Uterus (tissue), 4 donors: ENCODE measurements around the gene SSTR4. TPM values are rescaled to one million over a fixed set of nuclear protein-coding genes. Genes with fewer than 3 reads are reported as not detected.

Experiments used
- DNase-seq, 2 donors: peaks; one replicate each; pipeline ENCODE4 v3.0.0-alpha.2; 2019 to 2020
- H3K27ac ChIP-seq, 2 donors: fragments of 200-600 bp; sonication (generic); 1 replicate in 1 of 2; 2 replicates in 1 of 2; pipeline ENCODE4 v1.5.1; 2016 to 2018
- H3K27me3 ChIP-seq, 2 donors: fragments of 200-600 bp; sonication (generic); one replicate each; pipeline ENCODE4 v1.5.1; 2018 to 2019; ENCODE audit warnings: control low read depth in 1 of 2
- H3K36me3 ChIP-seq, 2 donors: fragments of 200-600 bp; sonication (generic); one replicate each; pipeline ENCODE4 v1.5.1; 2019; ENCODE audit warnings: control low read depth in 1 of 2
- H3K4me1 ChIP-seq, 2 donors: fragments of 200-600 bp; sonication (generic); one replicate each; pipeline ENCODE4 v1.5.1; 2018 to 2019; ENCODE audit warnings: control low read depth in 1 of 2
- H3K4me3 ChIP-seq, 2 donors: fragments of 200-600 bp; sonication (generic); 1 replicate in 1 of 2; 2 replicates in 1 of 2; pipeline ENCODE4 v1.5.1; 2018 to 2019; ENCODE audit warnings: mild to moderate bottlenecking in 1 of 2
- H3K9me3 ChIP-seq, 2 donors: fragments of 200-600 bp; sonication (generic); one replicate each; pipeline ENCODE4 v1.5.1; 2019; ENCODE audit warnings: control low read depth in 1 of 2
- POLR2A ChIP-seq, 2 donors: fragments of 450-650 bp; IDR thresholded peaks; one replicate each; pipeline ENCODE4 v1.6.1; 2016; ENCODE audit warnings: antibody characterized with exemption in 2 of 2, mild to moderate bottlenecking in 1 of 2, moderate library complexity in 1 of 2
- intact Hi-C: fragments of 100-400 bp; cut with DNase I; formaldehyde crosslinking; loops from one replicate; pipeline ENCODE4 v1.15.1; 2023; ENCODE audit warnings: low total_unique reads
- total RNA-seq, 4 donors: library from RNA; depleted of rRNA in 3 of 4; stranded (reverse); fragments of >200 nt in 3 of 4; gene quantifications; one replicate each; pipeline versions ENCODE4 v1.1.0 to v1.2.4, GENCODE V29; 2014 to 2023
- TF ChIP-seq, protein P1 (sequence below), 4 experiments: fragments of 200-600 bp in 2 of 4; fragments of 450-650 bp in 2 of 4; sonication (generic) in 2 of 4; IDR thresholded peaks; one replicate each; pipeline ENCODE4 v1.5.1; 2016 to 2019; ENCODE audit warnings: antibody characterized with exemption in 4 of 4, mild to moderate bottlenecking in 2 of 4, moderate library complexity in 1 of 4
- donor health status: DM: yes; HTN: yes; CAD: no.

The SSTR4 gene
- total RNA-seq, 4 donors from 2014 or later, result not detected

DNA sequence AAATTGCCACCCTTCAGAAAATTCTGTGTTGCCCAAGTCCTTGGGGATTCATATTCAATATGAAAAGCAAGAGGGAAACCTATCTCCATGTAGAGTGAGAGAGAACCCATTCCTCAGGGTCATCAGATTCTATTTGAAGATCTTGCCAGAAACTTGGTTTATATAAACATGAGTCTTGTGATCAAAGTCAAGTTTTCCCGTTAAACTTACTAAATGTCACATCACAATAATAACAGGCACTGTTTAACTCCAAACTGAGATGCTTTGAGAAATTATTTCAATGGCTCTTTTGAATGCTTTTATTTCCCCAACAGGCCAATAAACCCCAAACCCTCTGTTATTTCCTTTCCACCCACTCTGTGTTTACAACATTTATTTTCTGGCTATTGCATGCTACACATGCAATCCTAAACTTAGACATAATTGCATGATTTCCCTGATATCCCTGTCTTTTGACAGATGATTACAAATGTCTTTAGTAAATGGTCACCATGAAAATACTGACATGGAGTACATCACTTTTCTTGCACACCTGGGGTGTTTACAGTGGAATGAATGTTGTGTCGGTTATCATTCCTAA is 31.1 kb upstream of the SSTR4 start:
- DNase-seq, result no peak
- intact Hi-C loops, result no loop called here
- Histone ChIP-seq H3K9me3 (no peaks in the 10 kb centered on the region), H3K27ac (no peak overlapping the region), H3K4me3 (no peak overlapping the region), H3K36me3 (no peaks in the 10 kb centered on the region), H3K27me3 (no peaks in the 10 kb centered on the region), H3K4me1 (no peaks in the 10 kb centered on the region)
- TF ChIP-seq, protein P1, sequence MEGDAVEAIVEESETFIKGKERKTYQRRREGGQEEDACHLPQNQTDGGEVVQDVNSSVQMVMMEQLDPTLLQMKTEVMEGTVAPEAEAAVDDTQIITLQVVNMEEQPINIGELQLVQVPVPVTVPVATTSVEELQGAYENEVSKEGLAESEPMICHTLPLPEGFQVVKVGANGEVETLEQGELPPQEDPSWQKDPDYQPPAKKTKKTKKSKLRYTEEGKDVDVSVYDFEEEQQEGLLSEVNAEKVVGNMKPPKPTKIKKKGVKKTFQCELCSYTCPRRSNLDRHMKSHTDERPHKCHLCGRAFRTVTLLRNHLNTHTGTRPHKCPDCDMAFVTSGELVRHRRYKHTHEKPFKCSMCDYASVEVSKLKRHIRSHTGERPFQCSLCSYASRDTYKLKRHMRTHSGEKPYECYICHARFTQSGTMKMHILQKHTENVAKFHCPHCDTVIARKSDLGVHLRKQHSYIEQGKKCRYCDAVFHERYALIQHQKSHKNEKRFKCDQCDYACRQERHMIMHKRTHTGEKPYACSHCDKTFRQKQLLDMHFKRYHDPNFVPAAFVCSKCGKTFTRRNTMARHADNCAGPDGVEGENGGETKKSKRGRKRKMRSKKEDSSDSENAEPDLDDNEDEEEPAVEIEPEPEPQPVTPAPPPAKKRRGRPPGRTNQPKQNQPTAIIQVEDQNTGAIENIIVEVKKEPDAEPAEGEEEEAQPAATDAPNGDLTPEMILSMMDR (IDR thresholded peaks at IDR 0.05), result no peak
- TF ChIP-seq POLR2A (IDR thresholded peaks at IDR 0.05), result no peak

DNA sequence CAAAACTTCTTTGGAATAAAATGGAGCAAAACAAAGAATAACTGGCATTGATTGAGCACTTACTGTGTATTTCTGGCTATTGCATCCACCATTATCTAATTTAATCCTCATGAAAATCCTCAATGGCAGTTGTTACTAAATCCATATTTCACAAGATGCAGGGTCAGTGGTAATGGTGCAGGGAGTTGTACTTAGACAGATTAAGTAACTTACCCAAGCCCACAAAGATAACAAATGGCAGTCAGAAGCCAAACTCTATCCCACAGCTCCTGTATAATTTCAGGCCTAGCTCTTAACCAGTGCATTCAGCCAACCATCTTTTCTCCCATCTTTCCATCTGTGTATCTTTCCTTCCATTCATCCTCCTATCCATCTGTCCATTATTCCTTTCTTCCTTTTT is 29.3 kb upstream of the SSTR4 start:
- Histone ChIP-seq H3K4me3 (no peak overlapping the region), H3K27me3 (no peaks in the 10 kb centered on the region), H3K27ac (no peak overlapping the region), H3K36me3 (no peaks in the 10 kb centered on the region), H3K4me1 (no peaks in the 10 kb centered on the region), H3K9me3 (no peaks in the 10 kb centered on the region)
- no peak for DNase-seq
- TF ChIP-seq, protein P1 (IDR thresholded peaks at IDR 0.05), result no peak
- TF ChIP-seq POLR2A (IDR thresholded peaks at IDR 0.05), result no peak
- intact Hi-C loops, result no loop called here

DNA sequence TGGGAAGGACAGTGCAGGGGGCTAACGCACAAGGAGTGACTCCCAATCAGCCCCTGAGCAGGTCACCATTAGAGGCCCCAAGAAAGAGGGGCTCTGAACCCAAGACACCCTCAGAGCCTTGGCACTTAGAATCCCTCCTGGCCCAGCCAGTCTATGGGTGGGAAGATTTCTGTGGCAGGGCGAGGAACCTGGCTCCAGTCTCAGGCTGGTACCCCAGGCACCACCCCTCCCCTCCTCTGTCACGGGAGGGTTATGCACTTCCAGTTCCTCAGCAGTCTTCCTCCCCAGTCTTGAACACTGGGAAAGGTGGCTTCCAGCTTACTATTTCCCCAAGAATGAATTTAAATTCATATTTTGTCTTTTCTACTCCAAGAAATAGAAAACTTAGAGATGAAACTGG is 27.6 kb upstream of the SSTR4 start:
- TF ChIP-seq, protein P1 (IDR thresholded peaks at IDR 0.05), result no peak
- no peak for TF ChIP-seq POLR2A (IDR thresholded peaks at IDR 0.05)
- DNase-seq, result no peak
- Histone ChIP-seq H3K4me3 (no peak overlapping the region), H3K36me3 (no peaks in the 10 kb centered on the region), H3K4me1 (no peaks in the 10 kb centered on the region), H3K27ac (no peak overlapping the region), H3K27me3 (no peaks in the 10 kb centered on the region), H3K9me3 (no peaks in the 10 kb centered on the region)
- intact Hi-C loops, result no loop called here

DNA sequence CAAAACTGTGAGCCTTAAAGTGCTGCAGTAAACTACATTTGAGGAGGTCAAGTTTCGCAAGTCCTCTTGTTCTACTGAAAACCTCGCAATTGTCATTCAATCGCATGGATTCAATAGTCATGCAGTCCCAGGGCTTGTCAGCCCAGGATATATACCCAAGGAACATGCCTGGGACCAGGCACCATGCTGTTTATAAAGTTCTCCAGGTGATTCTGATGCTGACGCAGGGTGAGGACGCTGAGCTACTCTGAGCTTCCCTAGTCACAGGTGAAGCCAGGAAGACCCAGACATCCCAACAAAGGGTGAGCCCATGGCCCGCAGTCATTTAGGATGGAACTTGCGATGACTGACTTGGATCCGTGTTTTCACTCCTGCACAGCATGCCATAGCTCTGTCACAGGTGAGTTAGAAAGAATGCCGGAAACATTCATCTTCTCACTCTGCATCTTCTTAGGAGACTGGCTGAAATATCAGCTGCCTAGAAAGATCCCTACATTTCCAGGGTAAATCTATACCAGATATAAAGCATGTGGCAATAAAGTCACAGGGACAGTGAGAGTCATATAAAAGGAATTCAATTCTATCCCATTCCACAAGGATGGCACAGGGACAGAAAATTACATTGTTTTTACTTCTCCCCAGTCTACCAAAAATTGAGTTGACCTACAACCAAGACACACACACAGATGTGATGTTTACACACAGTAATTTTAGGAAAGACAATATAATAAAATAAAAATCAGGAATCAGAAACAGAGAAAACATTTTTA is 27.0 kb upstream of the SSTR4 start:
- Histone ChIP-seq H3K9me3 (no peaks in the 10 kb centered on the region), H3K4me1 (no peaks in the 10 kb centered on the region), H3K36me3 (no peaks in the 10 kb centered on the region), H3K27ac (no peak overlapping the region), H3K4me3 (no peak overlapping the region), H3K27me3 (no peaks in the 10 kb centered on the region)
- no peak for DNase-seq
- intact Hi-C loops, result no loop called here
- no peak for TF ChIP-seq POLR2A (IDR thresholded peaks at IDR 0.05)
- TF ChIP-seq, protein P1 (IDR thresholded peaks at IDR 0.05), result no peak

DNA sequence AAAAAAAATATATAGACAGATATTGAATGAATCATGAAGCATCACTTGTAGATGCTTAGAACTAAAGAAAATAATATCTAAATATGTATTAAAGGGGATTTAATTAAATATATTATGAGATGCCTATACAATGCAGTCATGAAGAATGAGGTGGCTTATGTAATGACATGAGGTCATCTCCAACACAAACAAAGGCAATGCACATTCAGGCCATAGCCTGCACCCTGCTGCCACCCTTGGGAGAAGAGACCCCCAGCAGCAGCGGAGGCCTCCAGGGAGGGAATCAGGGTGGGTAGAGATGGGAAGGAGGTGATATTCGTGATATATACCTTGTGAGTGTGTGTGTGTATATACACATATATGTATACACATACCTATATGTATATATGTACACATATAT is 26.4 kb upstream of the SSTR4 start:
- DNase-seq, result no peak
- Histone ChIP-seq H3K4me1 (no peaks in the 10 kb centered on the region), H3K27me3 (no peaks in the 10 kb centered on the region), H3K27ac (no peak overlapping the region), H3K4me3 (no peak overlapping the region), H3K9me3 (no peaks in the 10 kb centered on the region), H3K36me3 (no peaks in the 10 kb centered on the region)
- intact Hi-C loops, result no loop called here
- TF ChIP-seq POLR2A (IDR thresholded peaks at IDR 0.05), result no peak
- TF ChIP-seq, protein P1 (IDR thresholded peaks at IDR 0.05), result no peak
